T-cell (primary cell): ENCODE measurements around the gene TLR10. TPM values are rescaled to one million over a fixed set of nuclear protein-coding genes. Genes with fewer than 3 reads are reported as not detected.
"Not testable (repeated sequence)": the region's sequence is repeated elsewhere in the genome, so short reads cannot be mapped to it uniquely, and the experiment has no call there.

Experiments
- ATAC-seq, 4 experiments: fragments of 200-7000 bp in 3 of 4; fragments of 150-1000 bp in 1 of 4; cut with Tn5 transposase; replicated peaks in 1 of 4; 1 replicate in 3 of 4; 2 replicates in 1 of 4; pipeline ENCODE4 v1.10.0; 2021; ENCODE audit warnings: moderate library complexity in 3 of 4, mild to moderate bottlenecking in 2 of 4, moderate number of reproducible peaks in 1 of 4
- CTCF ChIA-PET, 2 donors: fragments of 300-600 bp; sonication (Branson Sonifier 250); formaldehyde crosslinking; loops; one replicate each; lab custom pipeline; 2022; ENCODE audit warnings: antibody characterized with exemption in 2 of 2; lab: Charles Lee
- POLR2A ChIA-PET, 2 donors: fragments of 300-600 bp; sonication (Branson Sonifier 250); formaldehyde crosslinking; loops; one replicate each; lab custom pipeline; 2022; ENCODE audit warnings: antibody characterized with exemption in 2 of 2; lab: Charles Lee
- DNase-seq, 35 experiments: peaks; one replicate each; pipeline versions ENCODE4 v3.0.0 to v3.0.0-alpha.2; 2013 to 2023
- H3K27ac ChIP-seq: one replicate; pipeline ENCODE4 v1.5.1; 2013; ENCODE audit warnings: low read length
- H3K27me3 ChIP-seq, 2 experiments: replicated peaks in 1 of 2; 1 replicate in 1 of 2; 2 replicates in 1 of 2; pipeline versions ENCODE4 v1.6.1 to v1.7.0; 2013; ENCODE audit warnings: low read length in 1 of 2, mixed read lengths in 1 of 2; ENCODE audit not compliant: control insufficient read depth in 2 of 2, insufficient read depth in 2 of 2; ENCODE audit errors: extremely low read depth in 1 of 2
- H3K36me3 ChIP-seq, 2 donors: 1 replicate in 1 of 2; 2 replicates in 1 of 2; pipeline versions ENCODE4 v1.6.1 to v1.7.0; 2013; ENCODE audit warnings: low read length in 1 of 2; ENCODE audit not compliant: control insufficient read depth in 2 of 2, insufficient read depth in 1 of 2; ENCODE audit errors: extremely low read depth in 1 of 2
- H3K4me1 ChIP-seq, 2 experiments: 1 replicate in 1 of 2; 2 replicates in 1 of 2; pipeline versions ENCODE4 v1.6.1 to v1.7.0; 2013; ENCODE audit warnings: low read length in 2 of 2, mixed read lengths in 1 of 2; ENCODE audit not compliant: insufficient read depth in 2 of 2, control insufficient read depth in 1 of 2; ENCODE audit errors: extremely low read depth in 1 of 2
- H3K4me3 ChIP-seq, 2 donors: 1 replicate in 1 of 2; 2 replicates in 1 of 2; pipeline versions ENCODE4 v1.5.1 to v1.7.0; 2013; ENCODE audit warnings: mild to moderate bottlenecking in 2 of 2, low read length in 1 of 2, moderate library complexity in 1 of 2; ENCODE audit not compliant: control insufficient read depth in 1 of 2; ENCODE audit errors: extremely low read depth in 1 of 2
- H3K9me3 ChIP-seq: 2 replicates; pipeline ENCODE4 v1.7.0; 2013
- H3K27ac Mint-ChIP-seq, 2 donors: one replicate each; pipeline ENCODE4 v1.8.0; 2020 to 2021; ENCODE audit warnings: mild to moderate bottlenecking in 2 of 2, mixed read lengths in 2 of 2
- H3K27me3 Mint-ChIP-seq, 2 donors: one replicate each; pipeline ENCODE4 v1.8.0; 2021 to 2022; ENCODE audit warnings: mixed read lengths in 2 of 2
- H3K36me3 Mint-ChIP-seq: one replicate; pipeline ENCODE4 v1.8.0; 2021; ENCODE audit warnings: mixed read lengths
- H3K4me1 Mint-ChIP-seq, 3 donors: one replicate each; pipeline ENCODE4 v1.8.0; 2020 to 2022; ENCODE audit warnings: mixed read lengths in 3 of 3, mild to moderate bottlenecking in 1 of 3
- H3K4me3 Mint-ChIP-seq, 3 donors: one replicate each; pipeline ENCODE4 v1.8.0; 2020 to 2022; ENCODE audit warnings: mild to moderate bottlenecking in 3 of 3, mixed read lengths in 3 of 3, moderate library complexity in 3 of 3
- H3K9me3 Mint-ChIP-seq, 3 donors: one replicate each; pipeline ENCODE4 v1.8.0; 2020 to 2022; ENCODE audit warnings: mixed read lengths in 3 of 3
- WGBS: methylation state at CpG from one replicate; pipeline ENCODE4 v1.1.5; 2013; ENCODE audit warnings: missing lambda C conversion rate; ENCODE audit not compliant: insufficient coverage; 5-methylcytosine and 5-hydroxymethylcytosine counted together
- total RNA-seq, 35 experiments: library from RNA in 6 of 35; stranded (reverse) in 6 of 35; fragments of 120-200 nt in 1 of 35; gene quantifications; one replicate each; pipeline versions ENCODE4 v1.2.1 to v1.2.4 and lab custom pipeline; 2013 to 2026

Gene TLR10
- total RNA-seq, 5 donors from 2014 or later (not counting 1 experiment from before 2014, with no cell fraction given) = 0.47 to 2.6 (median 0.96) TPM

GRCh38 chr4:38768968-38769394 is 13.8 kb downstream of the TLR10 start:
- POLR2A ChIA-PET = interaction anchor here in 1 of 2 donors (0.6 kb wide), 1 partner anchor 1624 kb away, joined by 3 read pairs; no protein-coding TSS in a partner anchor
- Mint-ChIP-seq H3K4me3 (no peak overlapping the region), H3K27me3 (peaks cover 0 to 3% of the 10 kb centered on the region in 2 donors), H3K4me1 (no peaks in the 10 kb centered on the region), H3K36me3 (no peaks in the 10 kb centered on the region), H3K27ac (no peak overlapping the region), H3K9me3 (peaks cover 4 to 5% (median 4%) of the 10 kb centered on the region in 3 donors)
- Histone ChIP-seq H3K4me3 (no peak overlapping the region), H3K4me1 (no peaks in the 10 kb centered on the region), H3K27ac (no peak overlapping the region), H3K36me3 (no peaks in the 10 kb centered on the region), H3K27me3 (peaks cover 0 to 2% of the 10 kb centered on the region in 2 experiments), H3K9me3 (no peaks in the 10 kb centered on the region)
- CTCF ChIA-PET = no interaction called here
- WGBS = 57% methylated on average over 4 of the region's 5 CpGs
- DNase-seq (no peak), ATAC-seq (no peak)

- H3K9me3 ChIP-seq, H3K27me3 Mint-ChIP-seq, H3K27ac Mint-ChIP-seq, DNase-seq, H3K4me1 Mint-ChIP-seq, ATAC-seq, H3K36me3 ChIP-seq, H3K27ac ChIP-seq, H3K4me3 ChIP-seq, POLR2A ChIA-PET, H3K4me1 ChIP-seq, H3K36me3 Mint-ChIP-seq, H3K9me3 Mint-ChIP-seq, H3K4me3 Mint-ChIP-seq, H3K27me3 ChIP-seq: not testable (repeated sequence)
- no CpG with 5 or more reads among the region's 2 CpGs for WGBS
- CTCF ChIA-PET = interaction anchor here in 1 of 2 donors (0.6 kb wide), 1 partner anchor 79 kb away, joined by 6 read pairs; no protein-coding TSS in a partner anchor
Observed at GRCh38 chr4:38766940-38767339, 15.8 kb downstream of the TLR10 start.

GRCh38 chr4:38765382-38765781 is 17.4 kb downstream of the TLR10 start:
- ATAC-seq (no peak), DNase-seq (no peak)
- Histone ChIP-seq H3K27me3 (peaks cover 0 to 2% of the 10 kb centered on the region in 2 experiments), H3K36me3 (no peaks in the 10 kb centered on the region), H3K4me3 (no peak overlapping the region), H3K27ac (no peak overlapping the region), H3K4me1 (peaks cover 0 to 6% of the 10 kb centered on the region in 2 experiments), H3K9me3 (no peaks in the 10 kb centered on the region)
- POLR2A ChIA-PET = no interaction called here
- Mint-ChIP-seq H3K36me3 (no peaks in the 10 kb centered on the region), H3K9me3 (peaks cover 3 to 4% (median 4%) of the 10 kb centered on the region in 3 donors), H3K4me1 (peaks cover 16 to 22% (median 21%) of the 10 kb centered on the region in 3 donors), H3K27ac (no peak overlapping the region), H3K4me3 (no peak overlapping the region), H3K27me3 (no peaks in the 10 kb centered on the region)
- WGBS = 80% methylated on average over 1 of the region's 3 CpGs
- CTCF ChIA-PET = interaction anchor here (0.7 to 1.3 kb wide), 2 partner anchors 17 kb away, joined by 3 to 4 read pairs; partner anchors contain the start of gene TLR10 (in 2 of the 2)

- no CpG with 5 or more reads among the region's 3 CpGs for WGBS
- DNase-seq = no peak
- Histone ChIP-seq H3K27ac (no peak overlapping the region), H3K4me3 (no peak overlapping the region), H3K36me3 (no peaks in the 10 kb centered on the region), H3K4me1 (peaks cover 0 to 9% of the 10 kb centered on the region in 2 experiments), H3K9me3 (no peaks in the 10 kb centered on the region), H3K27me3 (peaks cover 0 to 2% of the 10 kb centered on the region in 2 experiments)
- ChIA-PET POLR2A (interaction anchor here in 1 of 2 donors (0.5 kb wide), 1 partner anchor 565 kb away, joined by 4 read pairs; no protein-coding TSS in a partner anchor), CTCF (interaction anchor here (1.2 to 1.3 kb wide), 2 partner anchors 18 to 93 kb away, joined by 4 read pairs; partner anchors contain the start of gene TLR10 (in 1 of the 2))
- no peak overlapping the region for H3K27ac Mint-ChIP-seq
- peaks cover 19 to 25% (median 24%) of the 10 kb centered on the region in 3 donors for H3K4me1 Mint-ChIP-seq
- no peak for ATAC-seq
- no peaks in the 10 kb centered on the region for H3K27me3 Mint-ChIP-seq
- H3K36me3 Mint-ChIP-seq = no peaks in the 10 kb centered on the region
- peaks cover 3 to 4% (median 4%) of the 10 kb centered on the region in 3 donors for H3K9me3 Mint-ChIP-seq
- no peak overlapping the region for H3K4me3 Mint-ChIP-seq
Observed at GRCh38 chr4:38764277-38764676, 18.5 kb downstream of the TLR10 start.

DNA sequence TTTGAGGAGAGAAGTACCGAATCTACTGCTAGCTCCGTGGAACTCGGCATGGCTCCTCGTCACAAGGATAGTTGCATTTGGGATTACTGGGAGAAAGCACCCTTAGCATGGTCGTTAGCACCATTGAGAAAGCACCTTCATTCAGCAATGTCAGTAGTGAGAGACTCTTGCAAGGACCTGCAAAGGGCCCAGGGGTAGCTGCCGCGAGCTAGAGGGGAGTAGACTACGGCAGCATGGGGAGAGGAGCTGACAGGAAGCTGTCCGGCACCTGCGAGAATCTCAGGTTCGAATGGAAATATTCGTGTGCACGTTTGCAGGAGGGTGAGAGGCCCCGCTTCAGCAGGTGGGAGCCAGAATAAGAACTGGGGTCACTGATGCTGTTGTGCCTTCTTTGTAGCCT is 20.2 kb downstream of the TLR10 start:
- WGBS = 95% methylated on average over 12 of the region's 14 CpGs
- ChIA-PET POLR2A (no interaction called here), CTCF (interaction anchor here in 1 of 2 donors (1.3 kb wide), 1 partner anchor 93 kb away, joined by 3 read pairs; no protein-coding TSS in a partner anchor)
- Histone ChIP-seq H3K9me3 (no peaks in the 10 kb centered on the region), H3K4me1 (peaks cover 0 to 10% of the 10 kb centered on the region in 2 experiments), H3K4me3 (no peak overlapping the region), H3K27me3 (peaks cover 0 to 2% of the 10 kb centered on the region in 2 experiments), H3K27ac (no peak overlapping the region), H3K36me3 (no peaks in the 10 kb centered on the region)
- Mint-ChIP-seq H3K27me3 (no peaks in the 10 kb centered on the region), H3K9me3 (peaks cover 3 to 4% (median 3%) of the 10 kb centered on the region in 3 donors), H3K27ac (peak overlapping the region in 1 of 2 donors; percentile 29), H3K4me3 (peak overlapping the region in 1 of 3 donors; percentile 69), H3K36me3 (no peaks in the 10 kb centered on the region), H3K4me1 (peaks cover 20 to 27% (median 24%) of the 10 kb centered on the region in 3 donors)
- no peak for ATAC-seq
- DNase-seq = no peak

DNA sequence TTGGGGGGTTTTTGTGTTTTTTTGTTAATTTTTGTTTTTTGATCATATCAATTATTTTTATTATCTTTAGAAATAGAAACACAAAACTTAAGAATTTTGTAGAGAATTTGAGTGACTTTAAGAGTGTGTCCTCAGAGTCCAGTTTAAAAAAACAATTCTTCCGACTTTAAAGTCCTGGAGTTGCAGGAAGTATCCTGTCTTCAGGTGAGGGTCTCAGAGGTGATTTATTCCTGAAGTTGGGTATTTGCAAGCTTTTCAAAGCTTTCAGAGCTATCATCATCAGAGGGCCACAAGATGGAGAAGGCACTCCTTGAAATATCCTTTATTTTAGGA is 23.0 kb downstream of the TLR10 start:
- ChIA-PET CTCF (interaction anchor here (0.5 to 3.3 kb wide), 33 partner anchors 11 to 697 kb away, joined by 3 to 44 read pairs (median 5); partner anchors contain the start of genes TLR10 (in 2 of the 2), TLR1 (in 1 of the 2) and TLR6 (in 1 of the 2)), POLR2A (no interaction called here)
- Mint-ChIP-seq H3K9me3 (no peaks in the 10 kb centered on the region), H3K27me3 (no peaks in the 10 kb centered on the region), H3K27ac (no peak overlapping the region), H3K4me3 (no peak overlapping the region), H3K36me3 (no peaks in the 10 kb centered on the region), H3K4me1 (peaks cover 20 to 27% (median 24%) of the 10 kb centered on the region in 3 donors)
- H3K9me3 ChIP-seq = no peaks in the 10 kb centered on the region
- H3K4me1 ChIP-seq = peaks cover 0 to 10% of the 10 kb centered on the region in 2 experiments
- no peak overlapping the region for H3K27ac ChIP-seq
- H3K27me3 ChIP-seq = peaks cover 0 to 2% of the 10 kb centered on the region in 2 experiments
- H3K4me3 ChIP-seq = no peak overlapping the region
- ATAC-seq = no peak
- no peak for DNase-seq
- no peaks in the 10 kb centered on the region for H3K36me3 ChIP-seq
- WGBS = 100% methylated on average over 1 of the region's 1 CpG
